Measurements from ENCODE around the gene CYP3A7.
"Not testable (repeated sequence)": the region's sequence is repeated elsewhere in the genome, so short reads cannot be mapped to it uniquely, and the experiment has no call there.

The CYP3A7 gene

DNA sequence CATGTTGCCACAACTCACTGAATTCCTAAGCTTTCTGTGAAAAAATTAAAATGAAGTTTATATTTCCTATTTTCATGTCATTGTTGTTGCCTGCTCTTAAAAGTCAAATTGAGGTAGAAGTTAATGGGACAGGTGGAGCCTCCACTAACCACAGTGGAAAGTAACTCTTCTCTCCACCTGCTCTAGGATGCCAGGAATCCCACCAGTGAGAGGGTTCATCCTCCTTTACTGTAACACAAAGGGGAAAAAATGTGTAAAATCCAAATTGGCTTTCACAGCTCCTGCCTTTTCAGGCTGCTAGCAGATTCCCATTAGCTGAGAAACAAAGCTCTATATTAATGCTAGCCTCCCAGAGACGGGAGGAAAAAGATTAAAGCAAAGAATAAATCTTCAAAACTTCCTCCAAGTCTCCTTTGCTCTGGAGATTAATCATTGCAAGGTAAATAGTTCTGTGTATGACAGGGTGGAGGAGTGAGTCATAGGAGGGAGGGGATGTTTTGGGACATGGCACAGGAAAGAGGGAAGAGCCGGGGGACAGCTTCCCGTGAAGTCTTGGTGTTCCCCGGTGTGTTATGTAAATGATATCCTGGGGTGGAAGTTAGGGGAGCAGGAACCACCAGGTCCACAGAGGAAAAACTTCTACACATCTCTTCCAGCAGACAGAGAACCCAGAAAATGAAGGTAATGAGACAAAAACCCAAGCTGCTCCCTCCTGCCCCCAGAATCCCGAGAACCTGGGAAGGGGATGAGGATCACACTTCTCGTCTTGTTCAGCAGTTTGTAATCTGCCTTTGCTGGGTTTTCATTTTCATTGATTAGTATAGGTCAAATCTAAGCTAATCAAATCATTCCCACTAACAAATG is 35.9 kb downstream of the CYP3A7 start:
- not testable (repeated sequence) for DNase-seq

DNA sequence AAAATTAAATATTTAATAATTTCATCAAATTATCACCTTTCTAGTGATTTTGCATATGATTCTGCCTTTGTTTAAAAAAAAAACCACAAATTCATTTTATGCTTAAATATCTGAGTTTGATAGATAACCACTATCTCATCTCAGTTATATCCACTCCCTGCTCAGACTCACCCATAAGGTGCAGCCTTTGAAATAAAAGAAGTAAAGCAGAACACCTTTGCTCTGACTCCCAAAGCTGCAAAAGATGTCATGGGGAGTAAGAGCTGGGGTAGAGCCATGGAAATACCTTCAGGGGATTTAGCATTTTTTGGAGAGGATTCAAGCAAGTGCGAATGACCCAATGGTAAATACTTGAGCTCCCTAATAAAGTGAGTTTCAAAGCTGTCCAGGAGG is 40.1 kb downstream of the CYP3A7 start:
- no peak for DNase-seq

- no peak for DNase-seq
Measured at GRCh38 chr7:99694201-99694911, 40.6 kb downstream of the CYP3A7 start.

- no peak for DNase-seq
Measured at GRCh38 chr7:99693427-99694200, 41.4 kb downstream of the CYP3A7 start.

- no peak for DNase-seq
Measured at GRCh38 chr7:99693100-99693426, 41.9 kb downstream of the CYP3A7 start.

DNA sequence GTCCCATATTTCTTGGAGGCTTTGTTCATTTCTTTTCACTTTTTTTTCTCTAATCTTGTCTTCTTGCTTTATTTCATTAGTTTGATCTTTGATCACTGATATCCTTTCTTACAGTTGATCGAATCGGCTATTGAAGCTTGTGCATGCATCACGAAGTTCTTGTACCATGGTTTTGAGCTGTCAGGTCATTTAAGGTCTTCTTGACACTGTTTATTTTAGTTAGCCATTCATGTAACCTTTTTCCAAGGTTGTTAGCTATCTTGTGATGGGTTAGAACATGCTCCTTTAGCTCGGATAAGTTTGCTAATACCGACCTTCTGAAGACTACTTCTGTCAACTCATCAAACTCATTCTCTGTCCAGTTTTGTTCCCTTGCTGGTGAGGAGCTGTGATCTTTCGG is 42.4 kb downstream of the CYP3A7 start:
- not testable (repeated sequence) for DNase-seq

DNA sequence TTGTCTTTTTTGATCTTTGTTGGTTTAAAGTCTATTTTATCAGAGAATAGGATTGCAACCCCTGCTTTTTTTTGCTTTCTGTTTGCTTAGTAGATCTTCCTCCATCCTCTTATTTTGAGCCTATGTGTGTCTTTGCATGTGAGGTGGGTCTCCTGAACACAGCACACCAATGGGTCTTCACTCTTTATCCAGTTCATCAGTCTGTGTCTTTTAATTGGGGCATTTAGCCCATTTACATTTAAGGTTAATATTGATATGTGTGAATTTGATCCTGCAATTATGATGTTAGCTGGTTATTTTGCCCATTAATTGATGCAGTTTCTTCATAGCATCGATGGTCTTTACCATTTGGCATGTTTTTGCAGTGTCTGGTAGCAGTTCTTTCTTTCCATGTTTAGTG is 43.3 kb downstream of the CYP3A7 start:
- not testable (repeated sequence) for DNase-seq

GRCh38 chr7:99690918-99691317 is 44.1 kb downstream of the CYP3A7 start:
- DNase-seq: not testable (repeated sequence)

DNA sequence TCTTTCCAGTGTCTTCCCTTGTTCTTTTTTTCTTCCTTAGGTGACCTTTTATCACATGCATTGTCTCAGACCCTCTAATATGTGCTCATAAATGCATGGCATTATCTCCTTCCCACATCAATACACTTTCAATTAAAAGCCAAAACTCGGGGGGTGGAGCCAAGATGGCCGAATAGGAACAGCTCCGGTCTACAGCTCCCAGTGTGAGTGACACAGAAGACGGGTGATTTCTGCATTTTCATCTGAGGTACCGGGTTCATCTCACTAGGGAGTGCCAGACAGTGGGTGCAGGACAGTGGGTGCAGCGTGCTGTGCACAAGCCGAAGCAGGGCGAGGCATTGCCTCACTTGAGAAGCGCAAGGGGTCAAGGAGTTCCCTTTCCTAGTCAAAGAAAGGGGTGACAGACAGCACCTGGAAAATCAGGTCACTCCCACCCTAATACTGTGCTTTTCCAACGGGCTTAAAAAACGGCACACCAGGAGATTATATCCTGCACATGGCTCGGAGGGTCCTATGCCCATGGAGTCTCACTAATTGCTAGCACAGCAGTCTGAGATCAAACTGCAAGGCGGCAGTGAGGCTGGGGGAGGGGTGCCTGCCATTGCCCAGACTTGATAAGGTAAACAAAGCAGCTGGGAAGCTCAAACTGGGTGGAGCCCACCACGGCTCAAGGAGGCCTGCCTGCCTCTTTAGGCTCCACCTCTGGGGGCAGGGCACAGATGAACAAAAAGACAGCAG is 49.0 kb downstream of the CYP3A7 start:
- not testable (repeated sequence) for DNase-seq

DNA sequence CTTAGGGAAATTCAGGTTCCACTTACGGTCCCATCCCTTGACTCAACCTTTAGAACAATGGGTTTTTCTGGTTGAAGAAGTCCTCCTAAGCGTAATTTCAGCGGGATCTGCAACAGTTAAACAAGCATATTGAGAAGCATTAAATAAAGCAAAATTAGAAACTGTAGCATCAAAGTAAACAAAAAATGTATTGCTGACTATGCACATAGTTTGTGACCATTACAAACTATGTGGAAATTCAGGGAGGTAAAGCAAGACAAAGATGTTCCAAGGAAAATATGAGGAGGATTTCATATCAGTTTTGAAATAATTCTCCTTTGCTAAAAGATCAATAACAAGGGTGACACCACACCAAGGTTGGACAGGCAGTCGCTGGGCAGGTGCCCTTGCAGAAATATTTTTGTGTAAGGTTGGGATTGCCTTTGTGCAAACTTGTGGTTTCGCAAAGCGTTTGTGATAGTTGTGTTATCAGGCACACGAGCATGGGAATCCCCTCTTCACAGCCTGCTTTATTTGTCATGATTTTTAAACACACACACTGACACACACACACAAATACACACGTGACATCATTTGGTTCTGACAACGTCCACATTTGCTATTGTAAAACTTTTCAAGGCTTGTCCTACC is 49.8 kb downstream of the CYP3A7 start:
- DNase-seq: no peak

- no peak for DNase-seq
Measured at GRCh38 chr7:99679400-99680191, 55.4 kb downstream of the CYP3A7 start, which contains the start of gene CYP3A5. CYP3A5 (minus strand) TSS chr7:99679996; CDS start chr7:99679896, 100 bp downstream.

DNA sequence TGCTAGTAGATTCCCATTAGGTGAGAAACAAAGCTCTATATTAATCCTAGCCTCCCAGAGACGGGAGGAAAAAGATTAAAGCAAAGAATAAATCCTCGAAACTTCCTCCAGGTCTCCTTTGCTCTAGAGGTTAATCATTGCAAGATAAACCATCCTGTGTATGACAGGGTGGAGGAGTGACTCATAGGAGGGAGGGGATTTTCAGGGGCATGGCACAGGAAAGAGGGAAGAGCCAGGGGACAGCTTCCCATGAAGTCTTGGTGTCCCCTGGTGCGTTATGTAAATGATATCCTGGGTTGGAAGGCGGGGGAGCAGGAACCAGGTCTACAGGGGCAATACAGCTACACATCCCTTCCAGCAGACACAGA is 56.0 kb downstream of the CYP3A7 start:
- no peak for DNase-seq

DNA sequence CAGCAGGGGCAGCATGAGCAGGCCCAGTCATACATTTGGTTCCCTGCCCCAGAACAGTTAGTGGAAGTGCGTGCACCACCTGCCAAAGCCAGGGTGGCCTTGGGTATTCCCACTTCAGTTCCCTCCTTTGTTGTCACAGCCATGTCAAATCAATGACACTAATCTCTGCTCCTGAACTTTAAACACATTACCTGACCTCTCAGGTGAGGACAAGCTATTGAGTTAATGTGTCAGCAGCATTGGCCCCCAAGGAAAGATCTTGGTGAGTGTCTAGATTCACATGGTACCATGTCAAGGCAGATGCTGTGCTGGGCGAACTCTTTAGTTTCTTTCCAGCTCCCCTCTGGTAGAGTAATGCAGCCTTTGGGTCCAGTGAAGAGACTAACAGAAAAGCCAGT is 57.3 kb downstream of the CYP3A7 start:
- no peak for DNase-seq

- DNase-seq: no peak
Measured at GRCh38 chr7:99677013-99677647, 57.9 kb downstream of the CYP3A7 start.

GRCh38 chr7:99674995-99675742 is 59.8 kb downstream of the CYP3A7 start:
- no peak for DNase-seq

GRCh38 chr7:99672573-99672972 is 62.4 kb downstream of the CYP3A7 start:
- DNase-seq: no peak

DNA sequence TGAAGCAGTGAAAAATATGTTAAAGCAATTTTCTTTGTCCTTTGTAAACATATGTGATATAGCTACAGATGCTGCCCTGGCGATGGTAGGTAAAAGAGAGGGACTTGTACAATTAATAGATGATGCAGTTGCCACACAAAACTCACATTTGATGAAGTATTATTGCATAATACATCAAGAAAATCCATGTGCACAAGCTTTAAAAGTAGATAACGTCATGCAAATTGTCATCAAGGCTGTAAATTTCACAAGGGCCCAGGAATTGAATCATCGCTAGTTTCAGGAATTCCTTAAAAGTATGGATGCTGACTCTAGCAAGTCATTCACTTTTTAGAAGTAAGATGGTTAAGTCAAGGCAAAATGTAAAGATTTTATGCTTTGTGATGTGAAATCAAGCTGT is 65.2 kb downstream of the CYP3A7 start:
- no peak for DNase-seq

DNA sequence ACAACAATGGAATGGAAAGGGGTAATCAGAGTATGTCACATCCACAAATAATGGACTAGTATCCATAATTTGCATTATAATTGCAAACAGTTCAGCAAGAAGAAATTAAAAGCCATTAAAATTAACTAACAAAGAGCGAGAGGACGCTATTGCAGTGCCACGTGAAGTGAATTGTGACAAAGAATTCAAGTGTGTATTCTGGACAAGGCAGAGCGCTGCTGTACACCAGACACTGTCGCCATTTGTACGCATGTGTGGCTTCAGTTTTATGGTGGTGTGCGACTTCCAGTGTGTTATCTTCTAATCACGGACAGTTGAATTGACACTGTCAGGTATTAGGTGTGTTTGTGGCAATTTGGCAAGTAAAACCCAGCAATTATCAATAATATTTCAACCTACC is 66.5 kb downstream of the CYP3A7 start:
- no peak for DNase-seq

- no peak for DNase-seq
Measured at GRCh38 chr7:99667179-99667578, 67.8 kb downstream of the CYP3A7 start.

DNA sequence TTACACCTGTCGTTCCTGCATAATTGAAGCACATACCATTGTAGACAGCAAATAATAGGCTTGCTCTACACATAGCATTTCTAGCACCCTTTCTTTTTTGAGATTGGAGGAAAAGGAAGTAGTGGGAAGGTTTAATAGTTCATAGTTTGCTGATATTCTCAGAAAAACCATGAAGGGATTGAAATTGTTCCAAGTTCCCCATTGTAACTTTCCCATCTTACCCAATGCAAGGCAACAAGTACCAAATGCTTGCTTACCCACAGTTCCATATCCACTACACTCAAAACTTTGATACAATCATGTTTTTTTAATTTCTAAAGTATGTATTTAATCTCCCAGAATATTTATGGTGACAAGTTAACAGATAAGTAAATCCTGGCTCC is 69.0 kb downstream of the CYP3A7 start:
- DNase-seq: no peak
